ENCODE results near the gene OR1D5. TPM values are rescaled to one million over a fixed set of nuclear protein-coding genes. Genes with fewer than 3 reads are reported as not detected.
A peak's percentile ranks its signal among the peaks of the same experiment; 100 is the strongest.

Gene OR1D5
- total and polyA plus RNA-seq, 3 experiments from 2014 or later: 0.32 TPM; not detected in 2

GRCh38 chr17:3020381-3020780, 43.0 kb downstream of the OR1D5 start:
- Mint-ChIP-seq H3K27ac (no peak overlapping the region), H3K36me3 (peaks cover 38 to 82% (median 43%) of the 10 kb centered on the region in 3 donors)
- DNase-seq: no peak

DNA sequence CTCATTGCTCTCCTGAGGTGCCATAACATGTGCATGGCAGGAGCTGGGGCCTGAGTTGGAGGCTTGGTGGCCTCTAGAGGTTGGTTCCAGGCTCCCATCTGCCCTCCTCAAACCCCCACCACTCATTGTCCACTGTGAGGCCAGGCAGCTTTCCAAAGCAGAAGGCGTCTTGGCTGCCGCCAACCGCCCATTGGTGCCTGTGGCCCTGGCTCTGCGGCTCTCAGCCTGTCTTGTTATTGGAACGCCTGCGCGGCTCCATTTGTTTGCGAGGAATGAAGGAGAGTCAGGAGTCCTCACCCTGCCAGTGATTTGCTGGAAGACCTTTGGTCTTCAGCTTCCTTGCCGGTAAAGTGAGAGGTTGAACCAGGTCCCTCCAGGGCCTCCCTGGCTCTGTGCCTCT, 43.6 kb downstream of the OR1D5 start:
- ChIA-PET POLR2A (no interaction called here), CTCF (no interaction called here)
- H3K9me3 Mint-ChIP-seq: peaks cover 0 to 19% (median 14%) of the 10 kb centered on the region in 5 donors
- peaks cover 6% of the 10 kb centered on the region for H3K9me3 ChIP-seq (ENCODE audit: low read length)
- no peaks in the 10 kb centered on the region for H3K4me1 Mint-ChIP-seq
- H3K36me3 ChIP-seq (ENCODE audit: insufficient read depth, low read length): peaks cover 6% of the 10 kb centered on the region
- no peaks in the 10 kb centered on the region for H3K27me3 ChIP-seq (ENCODE audit: insufficient read depth, low read length, poor library complexity, severe bottlenecking)
- no peak for DNase-seq
- H3K4me3 Mint-ChIP-seq: no peak overlapping the region
- H3K4me1 ChIP-seq (ENCODE audit: insufficient read depth, low read length): no peaks in the 10 kb centered on the region
- no peak overlapping the region for H3K4me3 ChIP-seq (ENCODE audit: low read length)
- H3K27ac Mint-ChIP-seq: no peak overlapping the region
- H3K27me3 Mint-ChIP-seq: no peaks in the 10 kb centered on the region
- H3K27ac ChIP-seq (ENCODE audit: low read depth, low read length): no peak overlapping the region
- peaks cover 42 to 85% (median 43%) of the 10 kb centered on the region in 3 donors for H3K36me3 Mint-ChIP-seq

More at GRCh38 chr17:3020381-3020780, 43.0 kb downstream of the OR1D5 start:
- ChIA-PET POLR2A (no interaction called here), CTCF (no interaction called here)
- Mint-ChIP-seq H3K4me1 (no peaks in the 10 kb centered on the region), H3K27me3 (no peaks in the 10 kb centered on the region), H3K4me3 (no peak overlapping the region), H3K9me3 (peaks cover 0 to 19% (median 14%) of the 10 kb centered on the region in 5 donors)
- no peaks in the 10 kb centered on the region for H3K27me3 ChIP-seq (ENCODE audit: insufficient read depth, low read length, poor library complexity, severe bottlenecking)
- no peaks in the 10 kb centered on the region for H3K4me1 ChIP-seq (ENCODE audit: insufficient read depth, low read length)
- H3K4me3 ChIP-seq (ENCODE audit: low read length): no peak overlapping the region
- H3K9me3 ChIP-seq (ENCODE audit: low read length): peaks cover 6% of the 10 kb centered on the region
- peaks cover 6% of the 10 kb centered on the region for H3K36me3 ChIP-seq (ENCODE audit: insufficient read depth, low read length)
- no peak overlapping the region for H3K27ac ChIP-seq (ENCODE audit: low read depth, low read length)

GRCh38 chr17:3017936-3018335, 45.5 kb downstream of the OR1D5 start:
- ChIA-PET POLR2A (no interaction called here), CTCF (interaction anchor here (1.2 kb wide), 1 partner anchor 17 kb away, joined by 3 read pairs; no protein-coding TSS in a partner anchor)
- no peaks in the 10 kb centered on the region for H3K27me3 Mint-ChIP-seq
- Histone ChIP-seq H3K4me1 (ENCODE audit: insufficient read depth, low read length) (no peaks in the 10 kb centered on the region), H3K27ac (ENCODE audit: low read depth, low read length) (no peak overlapping the region), H3K36me3 (ENCODE audit: insufficient read depth, low read length) (peaks cover 13% of the 10 kb centered on the region), H3K9me3 (ENCODE audit: low read length) (peaks cover 6% of the 10 kb centered on the region), H3K27me3 (ENCODE audit: insufficient read depth, low read length, poor library complexity, severe bottlenecking) (no peaks in the 10 kb centered on the region), H3K4me3 (ENCODE audit: low read length) (no peak overlapping the region)
- H3K27ac Mint-ChIP-seq: no peak overlapping the region
- H3K9me3 Mint-ChIP-seq: peaks cover 0 to 15% (median 11%) of the 10 kb centered on the region in 5 donors
- no peak for DNase-seq
- no peaks in the 10 kb centered on the region for H3K4me1 Mint-ChIP-seq
- no peak overlapping the region for H3K4me3 Mint-ChIP-seq
- H3K36me3 Mint-ChIP-seq: peaks cover 29 to 81% (median 34%) of the 10 kb centered on the region in 3 donors

DNA sequence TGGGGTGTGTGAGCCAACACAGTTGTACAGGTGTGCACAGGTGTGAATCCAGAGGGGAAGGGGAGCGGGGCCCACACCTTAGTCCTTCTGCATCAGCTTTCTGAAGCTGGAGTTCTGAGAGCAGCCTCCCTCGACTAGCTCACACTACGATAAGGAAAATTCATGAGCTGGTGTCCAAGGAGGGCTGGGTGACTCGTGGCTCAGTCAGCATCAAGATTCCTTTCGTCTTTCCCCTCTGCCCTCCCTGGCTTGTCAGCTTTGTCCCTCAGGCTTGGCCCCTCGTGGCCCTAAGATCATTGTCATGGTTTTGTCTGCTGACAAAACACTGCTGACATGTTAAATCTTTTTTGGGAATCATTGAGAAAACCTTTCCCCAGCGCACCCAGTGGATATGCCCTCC, 47.5 kb downstream of the OR1D5 start:
- no peak overlapping the region for H3K4me3 ChIP-seq (ENCODE audit: low read length)
- no peaks in the 10 kb centered on the region for H3K27me3 ChIP-seq (ENCODE audit: insufficient read depth, low read length, poor library complexity, severe bottlenecking)
- POLR2A ChIA-PET: no interaction called here
- H3K27ac ChIP-seq (ENCODE audit: low read depth, low read length): no peak overlapping the region
- Mint-ChIP-seq H3K36me3 (peaks cover 8 to 72% (median 15%) of the 10 kb centered on the region in 3 donors), H3K4me3 (no peak overlapping the region), H3K4me1 (no peaks in the 10 kb centered on the region), H3K9me3 (peaks cover 0 to under 1% (median 0%) of the 10 kb centered on the region in 5 donors), H3K27ac (peak overlapping the region in 1 of 8 donors; percentile 42), H3K27me3 (no peaks in the 10 kb centered on the region)
- no peaks in the 10 kb centered on the region for H3K4me1 ChIP-seq (ENCODE audit: insufficient read depth, low read length)
- no peaks in the 10 kb centered on the region for H3K9me3 ChIP-seq (ENCODE audit: low read length)
- H3K36me3 ChIP-seq (ENCODE audit: insufficient read depth, low read length): peaks cover 13% of the 10 kb centered on the region
- CTCF ChIA-PET: interaction anchor here (1.2 kb wide), 1 partner anchor 229 kb away, joined by 3 read pairs; no protein-coding TSS in a partner anchor
- no peak for DNase-seq

DNA sequence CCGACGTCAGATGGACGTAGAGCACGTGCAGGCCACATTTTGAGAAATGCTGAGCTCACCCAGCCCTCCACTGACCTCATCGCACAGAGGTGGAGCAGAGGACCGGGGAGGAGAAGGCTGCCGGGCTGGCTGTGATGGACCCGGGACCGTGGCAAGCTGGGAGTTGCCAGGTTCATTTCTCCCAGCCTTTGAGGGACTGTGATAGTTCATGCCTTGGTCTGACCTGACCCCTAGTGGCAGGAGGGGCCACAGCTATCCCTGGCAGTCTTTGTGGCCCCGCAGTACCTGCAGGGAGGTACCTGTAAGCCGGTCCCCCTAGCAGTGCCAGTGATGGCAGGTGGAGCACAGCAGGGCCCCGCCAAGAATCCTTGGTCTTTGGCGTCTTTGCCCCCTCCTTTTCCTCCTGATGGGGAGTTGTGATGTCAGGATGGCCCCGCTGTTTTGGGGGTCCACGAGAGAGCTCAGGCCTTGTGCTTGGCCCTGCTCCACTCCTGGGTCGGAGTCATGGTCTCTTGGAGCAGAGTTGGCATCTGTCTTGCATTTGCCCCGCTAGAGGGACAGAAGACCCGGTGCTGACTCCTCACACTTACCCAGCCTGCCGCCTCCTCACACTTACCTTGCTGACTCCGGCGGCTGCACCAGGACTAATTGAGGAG, 50.4 kb downstream of the OR1D5 start:
- H3K27ac ChIP-seq (ENCODE audit: low read depth, low read length): no peak overlapping the region
- no peaks in the 10 kb centered on the region for H3K27me3 ChIP-seq (ENCODE audit: insufficient read depth, low read length, poor library complexity, severe bottlenecking)
- Mint-ChIP-seq H3K36me3 (peaks cover 0 to 74% (median 12%) of the 10 kb centered on the region in 3 donors), H3K4me1 (no peaks in the 10 kb centered on the region), H3K27ac (no peak overlapping the region), H3K9me3 (no peaks in the 10 kb centered on the region), H3K27me3 (no peaks in the 10 kb centered on the region), H3K4me3 (no peak overlapping the region)
- no peaks in the 10 kb centered on the region for H3K4me1 ChIP-seq (ENCODE audit: insufficient read depth, low read length)
- H3K36me3 ChIP-seq (ENCODE audit: insufficient read depth, low read length): peaks cover 7% of the 10 kb centered on the region
- H3K9me3 ChIP-seq (ENCODE audit: low read length): no peaks in the 10 kb centered on the region
- DNase-seq: peak; percentile 18 to 73 (median 30)
- ChIA-PET POLR2A (no interaction called here), CTCF (interaction anchor here (0.6 to 2.7 kb wide), 13 partner anchors 17 to 620 kb away, joined by 3 to 28 read pairs (median 3); no protein-coding TSS in a partner anchor)
- no peak overlapping the region for H3K4me3 ChIP-seq (ENCODE audit: low read length)

Other genes starting within 250 kb of the OR1D5 start
- not detected for gene OR1D2, start 40.8 kb upstream of the OR1D5 start, total RNA-seq
- not detected for gene OR1D2, start 40.8 kb upstream of the OR1D5 start, polyA plus RNA-seq
- not detected for gene OR1G1, start 63.9 kb upstream of the OR1D5 start, total RNA-seq
- gene OR1G1, start 63.9 kb upstream of the OR1D5 start, polyA plus RNA-seq: not detected
- gene OR1A2, start 133.9 kb upstream of the OR1D5 start, total RNA-seq: not detected
- not detected for gene OR1A2, start 133.9 kb upstream of the OR1D5 start, polyA plus RNA-seq
- gene OR1A1, start 144.1 kb upstream of the OR1D5 start, total RNA-seq: not detected
- not detected for gene OR1A1, start 144.1 kb upstream of the OR1D5 start, polyA plus RNA-seq
- gene OR3A1, start 234.8 kb upstream of the OR1D5 start, total RNA-seq: under 1 TPM; 0.46 to 0.82 TPM
- gene OR3A1, start 234.8 kb upstream of the OR1D5 start, polyA plus RNA-seq: not detected

All from CD8-positive, alpha-beta memory T cell (primary cell).